ENCODE data around the gene GPRASP3. TPM values are rescaled to one million over a fixed set of nuclear protein-coding genes. Genes with fewer than 3 reads are reported as not detected.

GPRASP3 gene
- total and polyA plus RNA-seq, 2 experiments from 2014 or later: 1.5 to 2.7 TPM

GRCh38 chrX:102723456-102723855, 2.9 kb downstream of the GPRASP3 start:
- Histone ChIP-seq H3K9me2 (ENCODE audit: insufficient read depth) (no peaks in the 10 kb centered on the region), H3K27ac (no peak overlapping the region), H3K4me2 (ENCODE audit: unreplicated experiment) (no peak overlapping the region), H3K9ac (no peak overlapping the region), H3K9me3 (ENCODE audit: low read depth) (no peaks in the 10 kb centered on the region), H3K27me3 (replicated peaks; ENCODE audit: insufficient read depth) (no peaks in the 10 kb centered on the region), H3F3A (ENCODE audit: insufficient read depth) (no peaks in the 10 kb centered on the region), H3K36me3 (ENCODE audit: low read depth) (no peaks in the 10 kb centered on the region), H2AFZ (no peak overlapping the region), H4K20me1 (ENCODE audit: insufficient read depth) (no peaks in the 10 kb centered on the region), H3K4me3 (no peak overlapping the region), H3K79me2 (ENCODE audit: insufficient read depth) (no peaks in the 10 kb centered on the region), H3K4me1 (ENCODE audit: insufficient read depth) (no peaks in the 10 kb centered on the region)
- in situ Hi-C loops (cut with MboI): no loop called here
- TF ChIP-seq EZH2phosphoT487 (IDR thresholded peaks at IDR 0.05; ENCODE audit: insufficient read depth, low read depth): no peak
- no peak for TF ChIP-seq EZH2 (IDR thresholded peaks at IDR 0.05; ENCODE audit: insufficient read depth, poor library complexity, severe bottlenecking)
- DNase-seq: no peak
- 86 to 91% methylated on average over 1 of the region's 1 CpG for WGBS, 2 experiments (ENCODE audit: low coverage in 1 of 2, low lambda C conversion rate in 2 of 2, missing lambda C conversion rate in 2 of 2)

- no peak overlapping the region for H3K27ac ChIP-seq
- no peak overlapping the region for H3K4me2 ChIP-seq (ENCODE audit: unreplicated experiment)
- in situ Hi-C loops (cut with MboI): no loop called here
- no peaks in the 10 kb centered on the region for H3K36me3 ChIP-seq (ENCODE audit: low read depth)
- H3K9me2 ChIP-seq (ENCODE audit: insufficient read depth): no peaks in the 10 kb centered on the region
- H3K79me2 ChIP-seq (ENCODE audit: insufficient read depth): no peaks in the 10 kb centered on the region
- TF ChIP-seq EZH2 (IDR thresholded peaks at IDR 0.05; ENCODE audit: insufficient read depth, poor library complexity, severe bottlenecking): no peak
- H3F3A ChIP-seq (ENCODE audit: insufficient read depth): no peaks in the 10 kb centered on the region
- H3K9ac ChIP-seq: no peak overlapping the region
- WGBS, 2 experiments (ENCODE audit: low coverage in 1 of 2, low lambda C conversion rate in 2 of 2, missing lambda C conversion rate in 2 of 2): 89 to 100% methylated on average over 1 of the region's 1 CpG
- no peak overlapping the region for H3K4me3 ChIP-seq
- no peaks in the 10 kb centered on the region for H3K4me1 ChIP-seq (ENCODE audit: insufficient read depth)
- no peak for DNase-seq
- H3K9me3 ChIP-seq (ENCODE audit: low read depth): no peaks in the 10 kb centered on the region
- no peak overlapping the region for H2AFZ ChIP-seq
- no peaks in the 10 kb centered on the region for H4K20me1 ChIP-seq (ENCODE audit: insufficient read depth)
- no peaks in the 10 kb centered on the region for H3K27me3 ChIP-seq (replicated peaks; ENCODE audit: insufficient read depth)
Measured at GRCh38 chrX:102727761-102728160, 7.2 kb downstream of the GPRASP3 start.

GRCh38 chrX:102728646-102729045, 8.1 kb downstream of the GPRASP3 start:
- Histone ChIP-seq H3K9ac (no peak overlapping the region), H3K27me3 (replicated peaks; ENCODE audit: insufficient read depth) (no peaks in the 10 kb centered on the region), H4K20me1 (ENCODE audit: insufficient read depth) (no peaks in the 10 kb centered on the region), H3K36me3 (ENCODE audit: low read depth) (no peaks in the 10 kb centered on the region), H3K4me2 (ENCODE audit: unreplicated experiment) (no peak overlapping the region), H3K27ac (no peak overlapping the region), H3K9me2 (ENCODE audit: insufficient read depth) (no peaks in the 10 kb centered on the region), H2AFZ (no peak overlapping the region), H3F3A (ENCODE audit: insufficient read depth) (no peaks in the 10 kb centered on the region), H3K4me3 (no peak overlapping the region), H3K4me1 (ENCODE audit: insufficient read depth) (no peaks in the 10 kb centered on the region), H3K9me3 (ENCODE audit: low read depth) (no peaks in the 10 kb centered on the region), H3K79me2 (ENCODE audit: insufficient read depth) (no peaks in the 10 kb centered on the region)
- in situ Hi-C loops (cut with MboI): no loop called here
- DNase-seq: no peak
- no peak for TF ChIP-seq EZH2phosphoT487 (IDR thresholded peaks at IDR 0.05; ENCODE audit: insufficient read depth, low read depth)
- no peak for TF ChIP-seq EZH2 (IDR thresholded peaks at IDR 0.05; ENCODE audit: insufficient read depth, poor library complexity, severe bottlenecking)
- WGBS, 2 experiments (ENCODE audit: low coverage in 1 of 2, low lambda C conversion rate in 2 of 2, missing lambda C conversion rate in 2 of 2): 100% methylated on average over 1 of the region's 1 CpG

GRCh38 chrX:102739657-102740056, 19.1 kb downstream of the GPRASP3 start:
- WGBS, 2 experiments (ENCODE audit: low coverage in 1 of 2, low lambda C conversion rate in 2 of 2, missing lambda C conversion rate in 2 of 2): 67 to 83% methylated on average over 6 to 7 of the region's 7 CpGs

GRCh38 chrX:102744307-102744706, 23.8 kb downstream of the GPRASP3 start:
- 92 to 100% methylated on average over 1 of the region's 1 CpG for WGBS, 2 experiments (ENCODE audit: low coverage in 1 of 2, low lambda C conversion rate in 2 of 2, missing lambda C conversion rate in 2 of 2)
- no peaks in the 10 kb centered on the region for H3K27me3 ChIP-seq (replicated peaks; ENCODE audit: insufficient read depth)
- TF ChIP-seq EZH2 (IDR thresholded peaks at IDR 0.05; ENCODE audit: insufficient read depth, poor library complexity, severe bottlenecking): no peak
- no peak for TF ChIP-seq EZH2phosphoT487 (IDR thresholded peaks at IDR 0.05; ENCODE audit: insufficient read depth, low read depth)
- H3K27ac ChIP-seq: no peak overlapping the region
- no peak overlapping the region for H3K9ac ChIP-seq
- H3K9me3 ChIP-seq (ENCODE audit: low read depth): no peaks in the 10 kb centered on the region
- H4K20me1 ChIP-seq (ENCODE audit: insufficient read depth): no peaks in the 10 kb centered on the region
- no peaks in the 10 kb centered on the region for H3F3A ChIP-seq (ENCODE audit: insufficient read depth)
- no peak overlapping the region for H3K4me2 ChIP-seq (ENCODE audit: unreplicated experiment)
- no peak for DNase-seq
- H3K79me2 ChIP-seq (ENCODE audit: insufficient read depth): no peaks in the 10 kb centered on the region
- H3K36me3 ChIP-seq (ENCODE audit: low read depth): no peaks in the 10 kb centered on the region
- no peaks in the 10 kb centered on the region for H3K4me1 ChIP-seq (ENCODE audit: insufficient read depth)
- H3K9me2 ChIP-seq (ENCODE audit: insufficient read depth): no peaks in the 10 kb centered on the region
- in situ Hi-C loops (cut with MboI): no loop called here
- H2AFZ ChIP-seq: no peak overlapping the region
- H3K4me3 ChIP-seq: no peak overlapping the region

More at GRCh38 chrX:102739657-102740056, 19.1 kb downstream of the GPRASP3 start:
- H3K4me2 ChIP-seq (ENCODE audit: unreplicated experiment): no peak overlapping the region
- no peak overlapping the region for H3K4me3 ChIP-seq
- no peak for TF ChIP-seq EZH2 (IDR thresholded peaks at IDR 0.05; ENCODE audit: insufficient read depth, poor library complexity, severe bottlenecking)
- no peak for TF ChIP-seq EZH2phosphoT487 (IDR thresholded peaks at IDR 0.05; ENCODE audit: insufficient read depth, low read depth)
- no peaks in the 10 kb centered on the region for H3K4me1 ChIP-seq (ENCODE audit: insufficient read depth)
- no peaks in the 10 kb centered on the region for H3F3A ChIP-seq (ENCODE audit: insufficient read depth)
- DNase-seq: no peak
- H3K79me2 ChIP-seq (ENCODE audit: insufficient read depth): no peaks in the 10 kb centered on the region
- H3K9me3 ChIP-seq (ENCODE audit: low read depth): no peaks in the 10 kb centered on the region
- no peaks in the 10 kb centered on the region for H3K9me2 ChIP-seq (ENCODE audit: insufficient read depth)
- in situ Hi-C loops (cut with MboI): no loop called here
- H2AFZ ChIP-seq: no peak overlapping the region
- no peaks in the 10 kb centered on the region for H4K20me1 ChIP-seq (ENCODE audit: insufficient read depth)
- H3K27me3 ChIP-seq (replicated peaks; ENCODE audit: insufficient read depth): no peaks in the 10 kb centered on the region
- H3K27ac ChIP-seq: no peak overlapping the region
- H3K36me3 ChIP-seq (ENCODE audit: low read depth): no peaks in the 10 kb centered on the region
- H3K9ac ChIP-seq: no peak overlapping the region

All from GM23248 (cell line).